Measurements from ENCODE around the gene MAST4. TPM values are rescaled to one million over a fixed set of nuclear protein-coding genes. Genes with fewer than 3 reads are reported as not detected.

Gene MAST4
- total RNA-seq, 1 experiment from 2014 or later, result 10.9 TPM

- TF ChIP-seq CTCF (IDR thresholded peaks at IDR 0.05; ENCODE audit: unreplicated experiment), result no peak
- Mint-ChIP-seq H3K27me3 (ENCODE audit: unreplicated experiment) (no peaks in the 10 kb centered on the region), H3K36me3 (ENCODE audit: insufficient read depth, unreplicated experiment) (no peaks in the 10 kb centered on the region), H3K27ac (ENCODE audit: unreplicated experiment) (no peak overlapping the region), H3K4me3 (ENCODE audit: low read depth, unreplicated experiment) (no peak overlapping the region), H3K4me1 (ENCODE audit: low read depth, unreplicated experiment) (no peaks in the 10 kb centered on the region), H3K9me3 (ENCODE audit: low read depth, unreplicated experiment) (no peaks in the 10 kb centered on the region)
- no TSS peak for BruUV-seq (replicated peaks)
- no peak for DNase-seq
- intact Hi-C loops (cut with micrococcal nuclease; ENCODE audit: unreplicated experiment), result no loop called here
- CTCF ChIA-PET, result no interaction called here
Measured at GRCh38 chr5:67045816-67046740, 449.9 kb downstream of the MAST4 start.

DNA sequence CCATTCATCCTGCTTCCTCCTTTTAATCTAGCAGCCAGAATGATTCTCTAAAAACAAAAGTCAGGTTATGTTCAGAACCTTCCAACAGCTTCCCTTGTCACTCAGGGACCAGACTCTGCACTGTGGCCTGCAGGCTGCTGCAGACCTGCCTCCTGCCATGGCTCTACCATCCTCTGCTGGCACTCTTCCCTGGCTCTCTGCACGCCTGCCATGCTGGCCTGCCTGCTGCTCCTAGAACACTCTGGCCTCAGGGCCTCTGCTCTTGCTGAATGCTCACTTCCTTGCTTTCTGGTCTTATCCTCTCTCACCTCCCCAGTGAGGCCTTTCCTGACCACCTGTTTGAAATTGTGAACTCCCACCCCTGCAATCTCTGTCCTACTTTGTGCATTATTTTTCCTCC lies 451.0 kb downstream of the MAST4 start:
- Mint-ChIP-seq H3K27me3 (ENCODE audit: unreplicated experiment) (no peaks in the 10 kb centered on the region), H3K4me3 (ENCODE audit: low read depth, unreplicated experiment) (no peak overlapping the region), H3K36me3 (ENCODE audit: insufficient read depth, unreplicated experiment) (no peaks in the 10 kb centered on the region), H3K9me3 (ENCODE audit: low read depth, unreplicated experiment) (no peaks in the 10 kb centered on the region), H3K27ac (ENCODE audit: unreplicated experiment) (no peak overlapping the region), H3K4me1 (ENCODE audit: low read depth, unreplicated experiment) (no peaks in the 10 kb centered on the region)
- BruUV-seq (replicated peaks), result no TSS peak
- DNase-seq, result no peak
- intact Hi-C loops (cut with micrococcal nuclease; ENCODE audit: unreplicated experiment), result no loop called here
- TF ChIP-seq CTCF (IDR thresholded peaks at IDR 0.05; ENCODE audit: unreplicated experiment), result no peak
- CTCF ChIA-PET, result no interaction called here

DNA sequence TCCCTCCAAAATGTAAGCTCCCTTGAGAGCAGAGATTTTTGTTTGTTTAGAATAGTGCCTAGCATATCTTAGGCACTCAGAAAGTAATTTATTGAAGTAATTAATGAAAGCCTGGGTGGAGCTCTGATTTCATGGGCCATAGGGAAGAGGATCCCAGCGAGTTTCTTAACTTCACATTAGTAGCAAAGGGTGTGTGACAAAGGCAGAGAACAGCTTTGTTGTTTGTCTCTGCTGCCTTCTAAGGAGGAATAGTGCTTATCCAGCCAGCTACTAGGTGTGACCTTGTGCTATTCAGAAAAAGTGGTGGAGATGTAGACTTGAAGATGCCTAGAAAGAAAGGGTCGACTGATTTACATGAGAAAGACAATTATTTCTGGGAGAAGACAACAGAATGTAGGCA lies 451.4 kb downstream of the MAST4 start:
- Mint-ChIP-seq H3K4me1 (ENCODE audit: low read depth, unreplicated experiment) (no peaks in the 10 kb centered on the region), H3K36me3 (ENCODE audit: insufficient read depth, unreplicated experiment) (no peaks in the 10 kb centered on the region), H3K4me3 (ENCODE audit: low read depth, unreplicated experiment) (no peak overlapping the region), H3K9me3 (ENCODE audit: low read depth, unreplicated experiment) (no peaks in the 10 kb centered on the region), H3K27me3 (ENCODE audit: unreplicated experiment) (no peaks in the 10 kb centered on the region), H3K27ac (ENCODE audit: unreplicated experiment) (no peak overlapping the region)
- BruUV-seq (replicated peaks), result no TSS peak
- TF ChIP-seq CTCF (IDR thresholded peaks at IDR 0.05; ENCODE audit: unreplicated experiment), result no peak
- intact Hi-C loops (cut with micrococcal nuclease; ENCODE audit: unreplicated experiment), result no loop called here
- CTCF ChIA-PET, result no interaction called here
- DNase-seq, result no peak

DNA sequence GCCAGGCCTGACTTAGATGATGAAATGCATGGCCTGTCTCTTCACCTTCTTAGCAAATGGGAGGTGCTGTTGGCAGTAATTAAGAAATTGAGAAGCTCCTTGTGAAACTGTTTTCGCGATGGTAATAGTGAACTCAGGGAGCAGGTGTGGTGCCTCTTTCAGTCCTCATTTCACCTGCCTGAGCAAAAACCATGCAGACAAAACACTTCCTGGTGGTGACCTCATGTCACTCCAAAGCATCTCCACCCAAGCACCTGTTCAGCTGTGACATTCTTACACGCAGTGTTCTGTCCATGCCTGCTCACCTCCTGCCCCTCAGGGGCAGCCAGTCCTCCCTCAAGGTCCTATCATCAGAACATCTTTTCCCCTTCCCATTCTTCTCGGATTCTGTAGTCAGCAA lies 453.9 kb downstream of the MAST4 start:
- H3K36me3 Mint-ChIP-seq (ENCODE audit: insufficient read depth, unreplicated experiment), result no peaks in the 10 kb centered on the region
- intact Hi-C loops (cut with micrococcal nuclease; ENCODE audit: unreplicated experiment), result no loop called here
- BruUV-seq (replicated peaks), result no TSS peak
- no peak for TF ChIP-seq CTCF (IDR thresholded peaks at IDR 0.05; ENCODE audit: unreplicated experiment)
- H3K4me1 Mint-ChIP-seq (ENCODE audit: low read depth, unreplicated experiment), result no peaks in the 10 kb centered on the region
- no peak for DNase-seq
- H3K4me3 Mint-ChIP-seq (ENCODE audit: low read depth, unreplicated experiment), result no peak overlapping the region
- H3K27ac Mint-ChIP-seq (ENCODE audit: unreplicated experiment), result no peak overlapping the region
- no peaks in the 10 kb centered on the region for H3K27me3 Mint-ChIP-seq (ENCODE audit: unreplicated experiment)
- H3K9me3 Mint-ChIP-seq (ENCODE audit: low read depth, unreplicated experiment), result no peaks in the 10 kb centered on the region
- CTCF ChIA-PET, result no interaction called here
